ENCODE measurements around the gene ARHGAP12. TPM values are rescaled to one million over a fixed set of nuclear protein-coding genes. Genes with fewer than 3 reads are reported as not detected.
A peak's percentile ranks its signal among the peaks of the same experiment; 100 is the strongest.

Gene ARHGAP12
- total RNA-seq, 1 donor from 2014 or later, result 35.3 TPM

GRCh38 chr10:31887850-31888249 lies 40.8 kb downstream of the ARHGAP12 start:
- no peak for DNase-seq (ENCODE audit: low spot score in 2 of 2, unreplicated experiment in 2 of 2)
- Mint-ChIP-seq H3K4me3 (no peak overlapping the region), H3K9me3 (peaks cover 12% of the 10 kb centered on the region), H3K27me3 (ENCODE audit: low read depth) (no peaks in the 10 kb centered on the region), H3K4me1 (peaks cover 17% of the 10 kb centered on the region), H3K27ac (no peak overlapping the region), H3K36me3 (peaks cover 19% of the 10 kb centered on the region)
- no peak for TF ChIP-seq CTCF (IDR thresholded peaks at IDR 0.05; ENCODE audit: unreplicated experiment)

DNA sequence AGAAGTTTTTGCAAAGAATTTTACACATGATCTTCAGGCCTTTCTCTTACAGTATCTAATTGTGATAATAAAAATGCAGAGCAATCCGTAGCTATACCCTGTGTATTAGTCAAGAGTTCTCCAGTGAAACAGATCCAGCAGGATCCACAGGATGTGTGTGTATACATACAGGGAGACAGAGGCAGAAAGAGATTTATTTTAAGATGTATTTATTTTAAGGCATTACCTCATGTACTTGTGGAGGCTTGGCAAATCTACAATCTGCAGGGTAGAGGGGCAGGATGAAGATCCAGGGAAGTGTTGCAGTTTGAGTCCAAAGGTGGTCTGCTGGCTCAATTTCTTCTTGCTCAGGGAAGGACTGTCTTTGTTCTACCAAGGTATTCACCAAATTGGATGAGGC lies 41.7 kb downstream of the ARHGAP12 start:
- Mint-ChIP-seq H3K36me3 (peaks cover 11% of the 10 kb centered on the region), H3K9me3 (peaks cover 5% of the 10 kb centered on the region), H3K27me3 (ENCODE audit: low read depth) (no peaks in the 10 kb centered on the region), H3K4me1 (peaks cover 17% of the 10 kb centered on the region), H3K4me3 (no peak overlapping the region), H3K27ac (no peak overlapping the region)
- TF ChIP-seq CTCF (IDR thresholded peaks at IDR 0.05; ENCODE audit: unreplicated experiment), result no peak
- DNase-seq (ENCODE audit: low spot score in 2 of 2, unreplicated experiment in 2 of 2), result no peak

GRCh38 chr10:31885971-31886370 lies 42.7 kb downstream of the ARHGAP12 start:
- Mint-ChIP-seq H3K27me3 (ENCODE audit: low read depth) (no peaks in the 10 kb centered on the region), H3K9me3 (no peaks in the 10 kb centered on the region), H3K4me3 (no peak overlapping the region), H3K27ac (peak overlapping the region; percentile 41), H3K4me1 (peaks cover 17% of the 10 kb centered on the region), H3K36me3 (peaks cover 5% of the 10 kb centered on the region)
- no peak for DNase-seq (ENCODE audit: low spot score in 2 of 2, unreplicated experiment in 2 of 2)
- no peak for TF ChIP-seq CTCF (IDR thresholded peaks at IDR 0.05; ENCODE audit: unreplicated experiment)

- Mint-ChIP-seq H3K4me1 (peaks cover 15% of the 10 kb centered on the region), H3K27me3 (ENCODE audit: low read depth) (no peaks in the 10 kb centered on the region), H3K27ac (no peak overlapping the region), H3K36me3 (peaks cover 5% of the 10 kb centered on the region), H3K9me3 (no peaks in the 10 kb centered on the region), H3K4me3 (no peak overlapping the region)
- no peak for TF ChIP-seq CTCF (IDR thresholded peaks at IDR 0.05; ENCODE audit: unreplicated experiment)
- DNase-seq (ENCODE audit: low spot score in 2 of 2, unreplicated experiment in 2 of 2), result no peak
Measured at GRCh38 chr10:31884386-31884785, 44.2 kb downstream of the ARHGAP12 start.

- no peaks in the 10 kb centered on the region for H3K27me3 Mint-ChIP-seq (ENCODE audit: low read depth)
- peak overlapping the region; percentile 47 for H3K27ac Mint-ChIP-seq
- H3K4me3 Mint-ChIP-seq, result no peak overlapping the region
- no peak for DNase-seq (ENCODE audit: low spot score in 2 of 2, unreplicated experiment in 2 of 2)
- peaks cover 11% of the 10 kb centered on the region for H3K4me1 Mint-ChIP-seq
- peaks cover 5% of the 10 kb centered on the region for H3K36me3 Mint-ChIP-seq
- no peaks in the 10 kb centered on the region for H3K9me3 Mint-ChIP-seq
- TF ChIP-seq CTCF (IDR thresholded peaks at IDR 0.05; ENCODE audit: unreplicated experiment), result no peak
Measured at GRCh38 chr10:31883397-31883796, 45.2 kb downstream of the ARHGAP12 start.

DNA sequence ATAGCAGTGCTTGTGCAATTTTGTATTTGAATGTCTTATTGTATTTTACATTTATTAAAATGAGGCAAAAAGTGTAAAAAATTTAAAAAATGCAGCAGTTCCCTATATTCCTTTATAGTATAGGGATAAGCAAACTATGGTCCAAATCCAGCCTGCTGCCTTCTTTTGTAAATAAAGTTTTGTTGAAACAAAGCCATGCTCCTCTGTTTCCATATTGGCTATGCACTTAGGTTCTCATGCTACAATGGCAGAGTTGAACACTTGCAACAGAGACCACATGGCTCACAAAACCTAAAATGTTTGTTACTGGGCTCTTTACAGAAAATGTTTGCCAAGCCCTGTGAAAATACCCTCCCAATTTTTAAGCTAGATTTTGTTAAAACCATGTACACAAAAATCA lies 50.1 kb downstream of the ARHGAP12 start:
- no peak overlapping the region for H3K27ac Mint-ChIP-seq
- H3K4me3 Mint-ChIP-seq, result no peak overlapping the region
- peaks cover 25% of the 10 kb centered on the region for H3K4me1 Mint-ChIP-seq
- no peak for DNase-seq (ENCODE audit: low spot score in 2 of 2, unreplicated experiment in 2 of 2)
- no peaks in the 10 kb centered on the region for H3K27me3 Mint-ChIP-seq (ENCODE audit: low read depth)
- H3K9me3 Mint-ChIP-seq, result no peaks in the 10 kb centered on the region
- peaks cover 1% of the 10 kb centered on the region for H3K36me3 Mint-ChIP-seq
- no peak for TF ChIP-seq CTCF (IDR thresholded peaks at IDR 0.05; ENCODE audit: unreplicated experiment)

Data from mesothelial cell of epicardium (in vitro differentiated cells).